Heart right ventricle (tissue), 16 donors: ENCODE data around the gene SLC26A6. TPM values are rescaled to one million over a fixed set of nuclear protein-coding genes. Genes with fewer than 3 reads are reported as not detected.

ENCODE experiments used
- ATAC-seq, 8 donors: fragments of 200-7000 bp; cut with Tn5 transposase; one replicate each; pipeline ENCODE4 v1.9.1; 2020; ENCODE audit warnings: mild to moderate bottlenecking in 8 of 8, moderate library complexity in 8 of 8, moderate number of reproducible peaks in 1 of 8
- DNase-seq, 2 donors: peaks; one replicate each; pipeline ENCODE4 v3.0.0-alpha.2; 2020
- H3K27ac ChIP-seq, 10 donors: fragments of 200-600 bp; sonication (generic) in 2 of 10; one replicate each; pipeline versions ENCODE4 v1.5.0 to v1.8.0; 2020 to 2022; ENCODE audit warnings: mild to moderate bottlenecking in 3 of 10
- H3K27me3 ChIP-seq, 7 donors: fragments of 200-600 bp; one replicate each; pipeline ENCODE4 v1.8.0; 2021 to 2022; ENCODE audit warnings: mild to moderate bottlenecking in 2 of 7
- H3K36me3 ChIP-seq, 9 donors: fragments of 200-600 bp; sonication (generic) in 1 of 9; one replicate each; pipeline versions ENCODE4 v1.5.0 to v1.8.0; 2020 to 2022; ENCODE audit warnings: mild to moderate bottlenecking in 2 of 9
- H3K4me1 ChIP-seq, 9 donors: fragments of 200-600 bp; sonication (generic) in 1 of 9; one replicate each; pipeline versions ENCODE4 v1.5.0 to v1.8.0; 2020 to 2022; ENCODE audit warnings: mild to moderate bottlenecking in 4 of 9
- H3K4me3 ChIP-seq, 10 donors: fragments of 200-600 bp; sonication (generic) in 2 of 10; one replicate each; pipeline versions ENCODE4 v1.5.0 to v1.8.0; 2020 to 2022; ENCODE audit warnings: mild to moderate bottlenecking in 7 of 10, moderate library complexity in 2 of 10
- H3K9me3 ChIP-seq, 11 donors: fragments of 200-600 bp in 10 of 11; sonication (generic) in 2 of 11; one replicate each; pipeline versions ENCODE4 v1.5.0 to v1.8.0; 2013 to 2022; ENCODE audit warnings: mild to moderate bottlenecking in 2 of 11, control low read depth in 1 of 11, moderate library complexity in 1 of 11
- CTCF ChIP-seq, 9 donors: fragments of 200-600 bp; sonication (generic) in 2 of 9; IDR thresholded peaks; one replicate each; pipeline versions ENCODE4 v1.5.0 to v1.8.0; 2021 to 2022; ENCODE audit warnings: antibody characterized with exemption in 9 of 9, mild to moderate bottlenecking in 5 of 9, moderate library complexity in 1 of 9
- whole genome bisulfite sequencing, 2 donors: extraction: QIAGEN DNeasy Blood & Tissue Kit; methylation state at CpG; one replicate each; pipeline ENCODE4 v1.1.7; 2013; ENCODE audit warnings: inconsistent platforms in 1 of 2; 5-methylcytosine and 5-hydroxymethylcytosine counted together
- intact Hi-C, 10 donors: fragments of 100-400 bp; cut with DNase I; formaldehyde crosslinking; loops; one replicate each; pipeline versions ENCODE4 v1.11.1 to v1.14.2; 2022
- polyA plus RNA-seq, 2 donors: library from polyadenylated mRNA; stranded (reverse); fragments of 200-250 nt; gene quantifications; one replicate each; pipeline ENCODE4 v1.2.3, GENCODE V29; 2013
- total RNA-seq, 10 donors: library from RNA; stranded (reverse); fragmentation: NEBNext Ultra II Directional in 3 of 10; extraction: Animal tissue kit (Norgen Biotek cat#: 25700) in 3 of 10; gene quantifications; one replicate each; pipeline versions ENCODE4 v1.2.1 to v1.2.4, GENCODE V29; 2021 to 2023
- donor health status: Arrhythmogenic right ventricular cardiomyopathy.
- donor health status: ischemic (EF 13 %, LVEDD 7.1; RV severe dilation, severe dysfunction).
- donor health status: healthy with polysubstance abuse.
- donor health status: DM: no; HTN: yes; CAD: no.
- donor health status: DM: no; HTN: no; CAD: no.
- donor health status: ischemic (EF 25% LVEDD 6.9; RV normal size, moderate dysfunction).
- donor health status: ischemic (EF 25% LVEDD 5.7; RV mildly dilated, moderate dysfunction).
- donor health status: healthy.
- donor health status: DM: yes; HTN: yes; CAD: no.
- donor health status: Ischemic cardiomyopathy.
- donor health status: ischemic (EF 35%, LVEDD 5.7; RV mildly dilated, moderate dysfunction).
- donor health status: nonischemic (EF 11% LVEDD 7.7; RV severe dilation, severe dysfunction).
- donor health status: DM: yes; HTN: yes; CAD: no.
- donor health status: PGD.
- donor health status: ischemic (EF 29% LVEDD 5.4; RV normal size, mild dysfunction).
- donor health status: nonischemic (EF 23%, LVEDD 6.1; RV moderate dilation, normal function).

SLC26A6 gene
- total and polyA plus RNA-seq, 12 donors, result 5.2 to 25.4 (median 10.3) TPM

- intact Hi-C loops, result no loop called here
- TF ChIP-seq CTCF (IDR thresholded peaks at IDR 0.05), result no peak
- WGBS, 2 donors, result 42% methylated on average over 44 to 45 of the region's 45 CpGs
- Histone ChIP-seq H3K27ac (peak overlapping the region in 9 of 10 donors; percentile 36 to 74 (median 65)), H3K27me3 (peaks cover 0 to 19% (median 5%) of the 10 kb centered on the region in 7 donors), H3K4me3 (peak overlapping the region; percentile 43 to 76 (median 64)), H3K36me3 (no peaks in the 10 kb centered on the region), H3K4me1 (peaks cover 4 to 29% (median 14%) of the 10 kb centered on the region in 9 donors), H3K9me3 (no peaks in the 10 kb centered on the region)
- DNase-seq (no peak), ATAC-seq (peak in 1 of 8 donors; percentile 5)
Observed at GRCh38 chr3:48656841-48657281, 21.6 kb upstream of the SLC26A6 start.

GRCh38 chr3:48656061-48656840 lies 21.0 kb upstream of the SLC26A6 start:
- WGBS, 2 donors, result 1 to 2% methylated on average over 83 to 94 of the region's 94 CpGs
- Histone ChIP-seq H3K4me3 (peak overlapping the region; percentile 43 to 76 (median 64)), H3K4me1 (peaks cover under 1 to 23% (median 13%) of the 10 kb centered on the region in 9 donors), H3K27ac (peak overlapping the region in 9 of 10 donors; percentile 36 to 74 (median 65)), H3K27me3 (peaks cover 0 to 13% (median 4%) of the 10 kb centered on the region in 7 donors), H3K9me3 (no peaks in the 10 kb centered on the region), H3K36me3 (no peaks in the 10 kb centered on the region)
- ATAC-seq (peak; percentile 87 to 93 (median 91)), DNase-seq (peak; percentile 78 to 85)
- intact Hi-C loops, result no loop called here
- TF ChIP-seq CTCF (IDR thresholded peaks at IDR 0.05), result peak; percentile 24 to 78 (median 65)

- Histone ChIP-seq H3K4me3 (peak overlapping the region; percentile 43 to 76 (median 64)), H3K36me3 (no peaks in the 10 kb centered on the region), H3K9me3 (no peaks in the 10 kb centered on the region), H3K4me1 (peaks cover 0 to 19% (median 13%) of the 10 kb centered on the region in 9 donors), H3K27ac (peak overlapping the region in 2 of 10 donors; percentile 65 to 74), H3K27me3 (peaks cover 0 to 6% (median 0%) of the 10 kb centered on the region in 7 donors)
- DNase-seq (no peak), ATAC-seq (peak in 2 of 8 donors; percentile 2 to 3)
- intact Hi-C loops, result no loop called here
- no peak for TF ChIP-seq CTCF (IDR thresholded peaks at IDR 0.05)
- WGBS, 2 donors, result 18 to 21% methylated on average over 29 to 30 of the region's 30 CpGs
Observed at GRCh38 chr3:48655606-48656005, 20.3 kb upstream of the SLC26A6 start.

GRCh38 chr3:48655063-48655462 lies 19.8 kb upstream of the SLC26A6 start:
- ATAC-seq, result no peak
- no peak overlapping the region for H3K27ac ChIP-seq

More at GRCh38 chr3:48655063-48655462, 19.8 kb upstream of the SLC26A6 start:
- Histone ChIP-seq H3K4me3 (no peak overlapping the region), H3K9me3 (no peaks in the 10 kb centered on the region), H3K36me3 (no peaks in the 10 kb centered on the region), H3K4me1 (peaks cover 0 to 19% (median 13%) of the 10 kb centered on the region in 9 donors), H3K27me3 (peaks cover 0 to 3% (median 0%) of the 10 kb centered on the region in 7 donors)
- WGBS, 2 donors, result 91 to 96% methylated on average over 12 of the region's 12 CpGs
- intact Hi-C loops, result no loop called here
- DNase-seq, result no peak
- TF ChIP-seq CTCF (IDR thresholded peaks at IDR 0.05), result no peak
